HepG2 (cell line): ENCODE data around the gene SRSF6. TPM values are rescaled to one million over a fixed set of nuclear protein-coding genes. Genes with fewer than 3 reads are reported as not detected.

Experiments used
- CERS6 ChIP-seq: sonication (generic); formaldehyde crosslinking; IDR thresholded peaks from 2 replicates; pipeline ENCODE4 v1.5.0; 2020; ENCODE audit warnings: missing genetic modification reagents
- DNMT3B ChIP-seq: conservative IDR thresholded peaks from 2 replicates; pipeline ENCODE4 v1.6.1; 2016; ENCODE audit warnings: missing biosample characterization, control low read depth
- EED ChIP-seq: sonication (generic); formaldehyde crosslinking; IDR thresholded peaks from 2 replicates; pipeline ENCODE4 v1.5.0; 2020; ENCODE audit warnings: mild to moderate bottlenecking, missing genetic modification reagents
- ELF4 ChIP-seq: sonication (generic); formaldehyde crosslinking; IDR thresholded peaks from 2 replicates; pipeline ENCODE4 v1.5.0; 2020; ENCODE audit warnings: missing genetic modification reagents, mild to moderate bottlenecking, moderate library complexity, borderline replicate concordance
- FOXK2 ChIP-seq: fragments of 450-650 bp; IDR thresholded peaks from 2 replicates; pipeline ENCODE4 v1.6.1; 2016
- ISL2 ChIP-seq: sonication (generic); formaldehyde crosslinking; IDR thresholded peaks from 2 replicates; pipeline ENCODE4 v1.5.0; 2020; ENCODE audit warnings: missing genetic modification reagents
- KDM5A ChIP-seq: fragments of 200-600 bp; sonication (generic); IDR thresholded peaks from 2 replicates; pipeline ENCODE4 v1.7.0; 2018; ENCODE audit warnings: antibody characterized with exemption, mild to moderate bottlenecking, low read length, borderline replicate concordance
- MBD4 ChIP-seq: IDR thresholded peaks from 2 replicates; pipeline ENCODE4 v1.6.1; 2012; ENCODE audit warnings: low read length, inconsistent platforms, borderline replicate concordance
- MZF1 ChIP-seq: sonication (generic); formaldehyde crosslinking; IDR thresholded peaks from 2 replicates; pipeline ENCODE4 v1.8.1; 2023; ENCODE audit warnings: mild to moderate bottlenecking, missing genetic modification reagents, borderline replicate concordance
- PITX1 ChIP-seq: sonication (generic); formaldehyde crosslinking; IDR thresholded peaks from 2 replicates; pipeline ENCODE4 v1.5.1; 2020; ENCODE audit warnings: mild to moderate bottlenecking, missing genetic modification reagents
- PLSCR1 ChIP-seq: sonication (generic); formaldehyde crosslinking; IDR thresholded peaks from 2 replicates; pipeline ENCODE4 v1.5.0; 2020; ENCODE audit warnings: missing genetic modification reagents, mild to moderate bottlenecking, borderline replicate concordance
- RBFOX2 ChIP-seq: fragments of 200-400 bp; formaldehyde crosslinking; IDR thresholded peaks from 2 replicates; pipeline ENCODE4 v1.6.1; 2017; ENCODE audit warnings: low read depth, mild to moderate bottlenecking, low read length
- SP140L ChIP-seq: sonication (generic); formaldehyde crosslinking; IDR thresholded peaks from 2 replicates; pipeline ENCODE4 v1.4.0; 2020; ENCODE audit warnings: missing genetic modification reagents, borderline replicate concordance
- USF2 ChIP-seq, 2 experiments: sonication (generic) in 1 of 2; formaldehyde crosslinking in 1 of 2; IDR thresholded peaks; 2 replicates each; pipeline versions ENCODE4 v1.5.1 to v1.6.1; 2011 to 2020; ENCODE audit warnings: borderline replicate concordance in 1 of 2, low read depth in 1 of 2, low read length in 1 of 2, mild to moderate bottlenecking in 1 of 2, missing genetic modification reagents in 1 of 2, moderate library complexity in 1 of 2
- ZBTB44 ChIP-seq: sonication (generic); formaldehyde crosslinking; IDR thresholded peaks from 2 replicates; pipeline ENCODE4 v1.4.0; 2020; ENCODE audit warnings: missing genetic modification reagents
- ZKSCAN5 ChIP-seq: sonication (generic); formaldehyde crosslinking; IDR thresholded peaks from 2 replicates; pipeline ENCODE4 v1.5.1; 2020; ENCODE audit warnings: mild to moderate bottlenecking, missing genetic modification reagents
- ZKSCAN8 ChIP-seq: IDR thresholded peaks from 2 replicates; pipeline ENCODE4 v1.6.1; 2016; ENCODE audit warnings: borderline replicate concordance, missing genetic modification reagents, missing compliant biosample characterization
- ZNF101 ChIP-seq: sonication (generic); formaldehyde crosslinking; IDR thresholded peaks from 2 replicates; pipeline ENCODE4 v1.4.0; 2020; ENCODE audit warnings: mild to moderate bottlenecking, low read depth, missing genetic modification reagents, borderline replicate concordance
- ZNF329 ChIP-seq: sonication (generic); formaldehyde crosslinking; IDR thresholded peaks from 2 replicates; pipeline ENCODE4 v1.9.0; 2021; ENCODE audit warnings: low read depth, mild to moderate bottlenecking, missing genetic modification reagents
- ZNF572 ChIP-seq: sonication (generic); formaldehyde crosslinking; IDR thresholded peaks from 2 replicates; pipeline ENCODE4 v1.5.1; 2020; ENCODE audit warnings: mild to moderate bottlenecking, missing genetic modification reagents
- ZNF577 ChIP-seq: sonication (generic); formaldehyde crosslinking; IDR thresholded peaks from 2 replicates; pipeline ENCODE4 v1.4.0; 2020; ENCODE audit warnings: mild to moderate bottlenecking, low read depth, missing genetic modification reagents, borderline replicate concordance
- ZNF616 ChIP-seq: sonication (generic); formaldehyde crosslinking; IDR thresholded peaks from 2 replicates; pipeline ENCODE4 v1.5.0; 2020; ENCODE audit warnings: low read depth, mild to moderate bottlenecking, missing genetic modification reagents
- ZNF652 ChIP-seq: IDR thresholded peaks from 2 replicates; pipeline ENCODE4 v1.6.1; 2016; ENCODE audit warnings: low read depth, borderline replicate concordance
- ZSCAN29 ChIP-seq: sonication (generic); formaldehyde crosslinking; conservative IDR thresholded peaks from 2 replicates; pipeline ENCODE4 v1.4.0; 2020; ENCODE audit warnings: mild to moderate bottlenecking, missing genetic modification reagents
- polyA plus RNA-seq, 8 experiments: library from polyadenylated mRNA; depleted of rRNA in 3 of 8; stranded (reverse) in 7 of 8; unstranded in 1 of 8; fragments of >200 nt; fragmentation: Illumina TruSeq in 4 of 8; extraction: Trizol in 4 of 8; gene quantifications; 2 replicates each; pipeline versions ENCODE4 v1.2.1 to v1.2.3, GENCODE V29; 2011 to 2016; ENCODE audit warnings: low read depth in 4 of 8, missing spikeins in 1 of 8, mixed read lengths in 1 of 8; ENCODE audit not compliant: insufficient read depth in 1 of 8
- total RNA-seq, 5 experiments: library from RNA; depleted of rRNA; stranded (reverse); fragments of >200 nt; fragmentation: Illumina TruSeq; extraction: Trizol; gene quantifications; 2 replicates each; pipeline ENCODE4 v1.2.3, GENCODE V29; 2016; ENCODE audit warnings: low read depth in 1 of 5

SRSF6 gene
- total and polyA plus RNA-seq, 2 of the 13 experiments (the other 11 are each of a cell fraction or from before 2014, with no cell fraction given): 156 to 194 TPM

- TF ChIP-seq PITX1 (CRISPR knock-in tag) (no peak), ELF4 (CRISPR knock-in tag) (no peak), ZSCAN29 (CRISPR knock-in tag) (no peak; the same call in 1 of the 2 replicates), RBFOX2 (peak; percentile 88), USF2 (IDR thresholded peaks at IDR 0.05; ENCODE audit: low read depth, low read length) (no peak), USF2 (CRISPR knock-in tag; IDR thresholded peaks at IDR 0.05; ENCODE audit: borderline replicate concordance) (no peak), KDM5A (no peak), SP140L (no peak), MBD4 (no peak), ZNF577 (CRISPR knock-in tag) (peak; percentile 37; the same call in 1 of the 2 replicates), ZKSCAN8 (CRISPR knock-in tag) (no peak), ZNF652 (no peak), PLSCR1 (no peak), CERS6 (CRISPR knock-in tag) (no peak), ZNF101 (CRISPR knock-in tag) (peak; percentile 90; the same call in 1 of the 2 replicates), ISL2 (CRISPR knock-in tag) (peak; percentile 51; the same call in 1 of the 2 replicates), ZBTB44 (no peak), FOXK2 (no peak), DNMT3B (CRISPR knock-in tag) (no peak), ZKSCAN5 (no peak), EED (peak; percentile 74; the same call in 1 of the 2 replicates), MZF1 (CRISPR knock-in tag) (no peak), ZNF329 (CRISPR knock-in tag) (no peak), ZNF572 (CRISPR knock-in tag) (0 out of 2 replicates have a peak, but pooled peaks have one; percentile 68), ZNF616 (0 out of 2 replicates have a peak, but pooled peaks have one; percentile 89)
Observed at GRCh38 chr20:43507150-43508080, 49.7 kb downstream of the SRSF6 start, which contains the start of gene L3MBTL1 (continued).
